SW 1271 (cell line): ENCODE data around the gene KCNJ18.
"Not testable (repeated sequence)": the region's sequence is repeated elsewhere in the genome, so short reads cannot be mapped to it uniquely, and the experiment has no call there.

Experiments
- DNase-seq, 2 experiments: peaks; one replicate each; lab custom pipeline; 2025; lab: John Stamatoyannopoulos, UW

KCNJ18 gene

GRCh38 chr17:21691883-21692703 lies at the start of gene KCNJ18:
Gene KCNJ18, plus strand, starts transcription at chr17:21692523. Its CDS starts 10,264 bp downstream, at chr17:21702787.
- not testable (repeated sequence) for DNase-seq

GRCh38 chr17:21648125-21648524 lies 44.2 kb upstream of the KCNJ18 start:
- DNase-seq = not testable (repeated sequence)

GRCh38 chr17:21650043-21650442 lies 42.3 kb upstream of the KCNJ18 start:
- DNase-seq = not testable (repeated sequence)

- not testable (repeated sequence) for DNase-seq
These were observed 40.3 kb upstream of the KCNJ18 start for GRCh38 chr17:21652049-21652448.

DNA sequence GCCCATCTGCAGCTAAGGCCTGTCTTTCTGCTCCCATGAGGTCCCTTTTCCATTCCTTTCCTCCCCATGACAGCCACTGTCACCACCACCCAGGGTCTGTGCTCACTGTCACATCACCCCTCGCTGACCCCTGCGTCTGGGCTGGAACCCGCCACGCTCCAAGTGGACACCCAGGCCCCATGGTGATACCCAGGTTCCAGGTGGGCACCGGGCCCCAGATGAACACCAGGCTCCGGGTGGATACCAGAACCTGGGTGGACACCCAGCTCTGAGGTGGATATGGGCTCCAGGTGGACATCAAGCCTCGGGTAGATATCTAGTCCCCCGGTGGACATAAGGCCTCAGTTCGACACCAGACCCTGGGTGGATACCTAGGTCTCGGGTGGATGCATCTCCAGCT lies 39.1 kb upstream of the KCNJ18 start:
- not testable (repeated sequence) for DNase-seq

GRCh38 chr17:21656518-21657309 lies 35.6 kb upstream of the KCNJ18 start:
- not testable (repeated sequence) for DNase-seq

DNA sequence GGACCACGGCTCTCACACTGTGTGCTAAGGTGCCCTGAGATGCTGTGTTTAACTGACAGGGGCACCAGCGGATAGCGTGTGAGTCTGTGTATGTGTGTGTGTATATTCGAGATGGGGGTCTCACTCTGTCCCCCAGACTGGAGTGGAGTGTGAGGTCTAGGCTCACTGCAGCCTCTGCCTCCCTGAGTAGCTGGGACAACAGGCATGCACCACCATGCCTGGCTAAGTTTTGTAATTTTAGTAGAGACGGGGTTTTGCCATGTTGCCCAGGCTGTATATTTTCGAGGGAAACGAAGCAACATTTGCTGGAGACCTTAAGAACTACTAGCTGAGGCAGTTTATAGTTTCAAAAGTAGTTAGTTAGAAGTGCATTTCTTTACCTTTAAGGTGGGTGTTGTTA lies 32.7 kb upstream of the KCNJ18 start:
- DNase-seq = not testable (repeated sequence)

DNA sequence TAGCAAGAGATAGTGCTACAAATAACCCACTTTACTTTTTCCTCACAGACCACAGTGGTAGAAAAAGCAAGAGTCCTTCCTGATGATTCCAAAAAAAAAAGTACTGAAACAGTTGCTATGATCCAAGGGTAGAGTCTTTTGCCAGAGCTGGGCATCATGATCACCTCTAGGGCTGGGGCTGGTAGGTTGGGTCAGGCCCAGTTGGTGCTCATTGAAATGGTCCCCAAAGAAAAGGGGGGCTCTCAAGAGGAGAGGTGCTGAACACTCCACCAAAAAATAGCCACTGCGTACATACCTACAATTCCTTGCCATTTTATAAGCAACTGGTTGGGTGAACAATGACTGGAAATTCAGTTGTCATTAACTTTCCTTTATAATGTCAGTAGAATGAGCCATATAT lies 30.9 kb upstream of the KCNJ18 start:
- not testable (repeated sequence) for DNase-seq

- not testable (repeated sequence) for DNase-seq
These were observed 29.2 kb upstream of the KCNJ18 start for GRCh38 chr17:21663166-21663565.

DNA sequence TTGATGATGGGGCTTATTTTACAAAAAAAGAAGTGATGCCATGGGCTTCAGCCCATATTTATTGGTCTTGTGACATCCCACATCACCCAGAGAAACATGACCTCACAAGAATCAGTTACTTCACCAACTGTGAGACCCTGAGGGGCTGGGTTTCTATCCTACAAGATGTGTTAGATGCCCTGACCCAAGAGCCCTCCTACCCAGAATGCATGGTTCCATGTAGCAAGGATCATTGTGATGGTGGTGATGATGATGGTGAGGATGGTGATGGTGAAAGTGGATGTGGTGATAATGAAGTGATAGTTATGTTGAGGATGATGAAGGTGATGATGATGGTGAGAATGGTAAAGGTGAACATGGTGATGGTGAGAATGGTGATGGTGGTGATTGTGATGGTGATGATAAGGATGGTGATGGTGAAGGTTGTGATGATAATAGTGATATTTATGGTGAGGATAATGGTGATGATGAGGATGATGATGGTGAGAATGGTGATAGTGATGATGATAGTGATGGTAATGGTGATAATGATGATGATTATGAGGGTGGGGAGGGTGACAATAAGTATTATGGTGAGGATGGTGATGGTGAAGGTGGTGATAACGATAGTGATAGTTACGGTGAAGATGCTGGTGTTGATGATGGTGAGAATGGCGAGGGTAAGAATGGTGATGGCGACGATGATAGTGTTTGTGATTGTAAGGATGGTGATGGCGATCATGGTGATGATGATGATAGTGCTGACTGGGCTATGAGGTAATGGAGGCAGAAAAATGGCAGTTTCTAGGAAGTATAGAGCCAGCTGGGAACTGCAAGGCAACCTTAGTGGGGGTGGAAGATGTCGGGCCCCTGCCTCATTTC lies 28.5 kb upstream of the KCNJ18 start:
- DNase-seq = not testable (repeated sequence)

GRCh38 chr17:21665171-21665570 lies 27.2 kb upstream of the KCNJ18 start:
- DNase-seq = not testable (repeated sequence)

DNA sequence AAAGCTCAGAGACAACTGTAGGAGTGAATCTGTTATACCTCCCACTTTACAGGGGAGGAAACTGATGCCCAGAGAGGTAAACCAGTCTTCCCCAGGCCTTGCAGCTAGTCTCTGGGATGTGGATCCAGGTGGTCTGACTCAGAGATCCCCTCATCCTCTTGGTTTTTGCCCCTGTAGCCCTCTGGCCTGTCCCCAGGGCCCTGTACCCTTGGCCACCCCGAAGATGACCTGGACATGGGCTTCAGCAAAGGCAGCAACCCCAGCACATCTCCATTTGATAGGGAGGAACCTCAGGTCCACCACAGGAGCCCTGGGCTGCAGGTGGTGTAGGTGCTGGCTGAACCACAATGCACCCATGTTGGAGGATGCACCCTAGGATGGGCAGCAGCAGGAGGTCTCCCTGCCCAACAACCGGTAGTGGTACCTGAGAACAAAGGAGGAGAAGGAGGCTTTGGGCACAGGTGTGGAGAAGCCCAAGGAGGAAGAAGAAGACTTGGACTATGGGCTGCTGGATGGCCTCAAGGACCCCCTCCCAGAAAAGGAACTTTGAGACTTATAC lies 26.3 kb upstream of the KCNJ18 start:
- not testable (repeated sequence) for DNase-seq

DNA sequence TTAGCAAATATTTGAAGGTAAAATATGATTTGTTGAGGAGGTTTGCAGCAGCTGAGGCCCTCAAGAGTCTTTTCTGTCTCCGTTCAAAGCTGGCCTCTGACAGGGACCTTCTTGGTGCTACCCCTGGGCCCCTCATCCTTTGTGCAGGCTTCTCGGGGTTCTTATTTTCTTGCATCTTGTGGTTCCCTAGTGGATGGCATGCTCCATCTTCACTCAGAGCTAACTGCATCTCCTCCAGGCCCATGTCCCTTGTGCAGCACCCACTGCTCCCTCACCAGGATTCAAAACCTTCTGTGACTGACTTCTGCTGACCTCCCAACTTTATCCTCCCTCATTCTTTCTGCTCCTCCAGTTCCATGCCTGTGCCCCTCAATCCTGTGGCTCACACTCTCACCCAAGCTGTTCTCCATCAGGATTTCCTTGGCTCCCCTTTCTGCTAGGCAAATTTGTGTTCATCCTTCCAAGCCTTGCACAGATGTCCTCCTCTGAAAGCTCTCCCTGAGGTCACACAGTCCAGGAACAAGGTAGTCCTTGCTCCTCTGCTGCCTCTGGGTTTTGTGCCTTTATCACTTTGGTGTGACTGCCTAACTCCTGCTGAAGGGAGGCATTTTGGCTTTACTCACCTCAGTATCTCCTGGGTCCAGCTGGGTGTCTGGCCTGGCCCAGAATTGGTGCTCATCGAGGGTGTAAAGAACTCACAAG lies 25.5 kb upstream of the KCNJ18 start:
- not testable (repeated sequence) for DNase-seq

- DNase-seq = not testable (repeated sequence)
These were observed 24.8 kb upstream of the KCNJ18 start for GRCh38 chr17:21667413-21668117.

DNA sequence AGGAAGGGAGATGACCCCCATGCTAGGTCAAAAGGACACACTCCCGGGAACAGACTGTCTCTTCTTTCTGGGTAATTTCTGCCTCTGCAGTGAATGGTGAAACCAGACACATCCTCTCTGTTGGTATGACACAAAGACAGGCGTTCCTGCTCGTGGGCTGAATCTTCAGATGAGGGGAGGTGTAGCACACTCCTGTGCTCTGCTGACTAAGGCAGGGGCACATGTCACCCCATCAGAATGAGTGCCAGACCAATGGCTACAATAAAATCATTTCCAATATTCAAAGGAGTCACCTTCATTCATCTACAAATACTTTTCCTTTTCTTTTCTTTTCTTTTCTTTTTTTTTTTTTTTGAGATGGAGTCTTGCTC lies 24.2 kb upstream of the KCNJ18 start:
- not testable (repeated sequence) for DNase-seq

GRCh38 chr17:21668746-21669508 lies 23.4 kb upstream of the KCNJ18 start:
- not testable (repeated sequence) for DNase-seq

DNA sequence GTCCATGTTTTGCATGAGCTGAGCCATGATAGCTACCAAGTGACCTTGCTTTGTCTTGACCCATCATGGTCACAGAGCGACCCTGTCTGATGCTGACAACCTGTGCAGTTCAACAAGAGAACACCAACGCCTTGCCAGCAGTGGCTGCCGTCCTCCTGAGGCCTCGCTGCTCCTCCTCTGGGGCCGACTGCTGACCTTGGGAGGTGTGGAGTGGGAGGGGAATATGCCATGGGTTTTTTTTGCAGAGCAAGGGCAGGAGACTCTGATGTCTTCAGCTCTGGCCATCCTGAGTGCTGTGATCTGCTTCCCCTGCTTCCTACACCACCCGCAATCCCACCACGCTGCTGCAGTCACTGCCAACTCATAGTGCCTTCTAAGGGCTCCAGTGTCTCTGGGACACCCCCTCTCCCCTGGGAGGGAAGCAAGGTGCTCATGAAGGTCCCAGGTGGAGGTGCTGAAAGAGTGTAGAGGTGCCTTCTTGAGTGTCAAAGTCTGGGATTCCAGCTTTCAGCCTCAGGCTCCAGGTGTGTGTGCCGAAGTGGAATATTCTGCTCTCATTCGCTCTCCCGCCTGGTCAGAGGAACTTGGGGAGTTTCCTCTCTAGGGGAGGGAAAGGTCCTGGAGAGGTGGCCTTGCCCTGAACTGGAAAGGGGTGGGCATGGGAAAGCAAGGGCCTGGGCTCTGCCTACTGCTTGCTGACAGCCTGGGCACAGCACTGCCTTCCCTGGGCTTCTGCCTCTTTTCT lies 22.5 kb upstream of the KCNJ18 start:
- not testable (repeated sequence) for DNase-seq

GRCh38 chr17:21670361-21671155 lies 21.8 kb upstream of the KCNJ18 start:
- DNase-seq = not testable (repeated sequence)
